ENCODE data around the gene DTX3. TPM values are rescaled to one million over a fixed set of nuclear protein-coding genes. Genes with fewer than 3 reads are reported as not detected.

The DTX3 gene
- total RNA-seq, 3 donors from 2014 or later: 15.9 to 18.6 (median 17.0) TPM

GRCh38 chr12:57606821-57607220 is 2.2 kb downstream of the DTX3 start:
- Mint-ChIP-seq H3K36me3 (ENCODE audit: insufficient read depth) (peaks cover 7% of the 10 kb centered on the region), H3K4me1 (ENCODE audit: low read depth) (peaks cover 29% of the 10 kb centered on the region), H3K9me3 (no peaks in the 10 kb centered on the region), H3K4me3 (no peak overlapping the region), H3K27me3 (ENCODE audit: low read depth) (peaks cover 2% of the 10 kb centered on the region)
- DNase-seq (no peak), ATAC-seq (no peak)

- DNase-seq: no peak
- peaks cover 7% of the 10 kb centered on the region for H3K27me3 Mint-ChIP-seq (ENCODE audit: low read depth)
- peaks cover 27% of the 10 kb centered on the region for H3K4me1 Mint-ChIP-seq (ENCODE audit: low read depth)
- H3K9me3 Mint-ChIP-seq: no peaks in the 10 kb centered on the region
- ATAC-seq: no peak
- peaks cover under 1% of the 10 kb centered on the region for H3K36me3 Mint-ChIP-seq (ENCODE audit: insufficient read depth)
- H3K4me3 Mint-ChIP-seq: no peak overlapping the region
These were observed 3.5 kb downstream of the DTX3 start for GRCh38 chr12:57607958-57608663.

GRCh38 chr12:57609101-57609780 is 4.6 kb downstream of the DTX3 start:
- DNase-seq (no peak), ATAC-seq (no peak)
- H3K4me3 Mint-ChIP-seq: no peak overlapping the region
- no peaks in the 10 kb centered on the region for H3K36me3 Mint-ChIP-seq (ENCODE audit: insufficient read depth)
- no peaks in the 10 kb centered on the region for H3K9me3 Mint-ChIP-seq
- peaks cover 12% of the 10 kb centered on the region for H3K27me3 Mint-ChIP-seq (ENCODE audit: low read depth)
- H3K4me1 Mint-ChIP-seq (ENCODE audit: low read depth): peaks cover 19% of the 10 kb centered on the region

GRCh38 chr12:57609781-57610553 is 5.3 kb downstream of the DTX3 start:
- Mint-ChIP-seq H3K4me3 (peak overlapping the region; percentile 68), H3K27me3 (ENCODE audit: low read depth) (peaks cover 13% of the 10 kb centered on the region), H3K4me1 (ENCODE audit: low read depth) (peaks cover 17% of the 10 kb centered on the region), H3K36me3 (ENCODE audit: insufficient read depth) (no peaks in the 10 kb centered on the region), H3K9me3 (no peaks in the 10 kb centered on the region)
- no peak for ATAC-seq
- DNase-seq: no peak

- Mint-ChIP-seq H3K27me3 (ENCODE audit: low read depth) (peaks cover 13% of the 10 kb centered on the region), H3K4me1 (ENCODE audit: low read depth) (peaks cover 12% of the 10 kb centered on the region), H3K36me3 (ENCODE audit: insufficient read depth) (no peaks in the 10 kb centered on the region), H3K4me3 (peak overlapping the region; percentile 68), H3K9me3 (no peaks in the 10 kb centered on the region)
- no peak for DNase-seq
- ATAC-seq: peak in 1 of 2 donors; percentile 28
These were observed 6.0 kb downstream of the DTX3 start for GRCh38 chr12:57610554-57611107.

GRCh38 chr12:57611108-57611826 is 6.6 kb downstream of the DTX3 start, which contains the start of gene ARHGEF25:
Gene ARHGEF25, plus strand, starts transcription at chr12:57611435. Its CDS starts 460 bp downstream, at chr12:57611895.
- no peaks in the 10 kb centered on the region for H3K36me3 Mint-ChIP-seq (ENCODE audit: insufficient read depth)

GRCh38 chr12:57611827-57612710 is 7.4 kb downstream of the DTX3 start:
- peak overlapping the region; percentile 69 for H3K4me3 Mint-ChIP-seq
- peaks cover 9% of the 10 kb centered on the region for H3K4me1 Mint-ChIP-seq (ENCODE audit: low read depth)
- ATAC-seq (no peak), DNase-seq (no peak)
- H3K27me3 Mint-ChIP-seq (ENCODE audit: low read depth): peaks cover 21% of the 10 kb centered on the region
- no peaks in the 10 kb centered on the region for H3K9me3 Mint-ChIP-seq
- no peaks in the 10 kb centered on the region for H3K36me3 Mint-ChIP-seq (ENCODE audit: insufficient read depth)

More at GRCh38 chr12:57611108-57611826, 6.6 kb downstream of the DTX3 start, which contains the start of gene ARHGEF25:
- Mint-ChIP-seq H3K27me3 (ENCODE audit: low read depth) (peaks cover 17% of the 10 kb centered on the region), H3K4me3 (peak within 1 kb of the TSS; percentile 69), H3K9me3 (no peaks in the 10 kb centered on the region), H3K4me1 (ENCODE audit: low read depth) (peaks cover 9% of the 10 kb centered on the region)
- peak; percentile 81 to 87 for ATAC-seq
- peak; percentile 49 for DNase-seq

- H3K36me3 Mint-ChIP-seq (ENCODE audit: insufficient read depth): no peaks in the 10 kb centered on the region
- no peaks in the 10 kb centered on the region for H3K9me3 Mint-ChIP-seq
- H3K4me1 Mint-ChIP-seq (ENCODE audit: low read depth): peaks cover 9% of the 10 kb centered on the region
- no peak for DNase-seq
- H3K4me3 Mint-ChIP-seq: peak overlapping the region; percentile 69
- H3K27me3 Mint-ChIP-seq (ENCODE audit: low read depth): peaks cover 29% of the 10 kb centered on the region
- no peak for ATAC-seq
These were observed 8.2 kb downstream of the DTX3 start for GRCh38 chr12:57612711-57613426.

GRCh38 chr12:57613427-57614109 is 8.9 kb downstream of the DTX3 start:
- H3K27me3 Mint-ChIP-seq (ENCODE audit: low read depth): peaks cover 36% of the 10 kb centered on the region
- no peaks in the 10 kb centered on the region for H3K9me3 Mint-ChIP-seq
- H3K4me3 Mint-ChIP-seq: no peak overlapping the region
- DNase-seq (no peak), ATAC-seq (no peak)
- peaks cover 9% of the 10 kb centered on the region for H3K4me1 Mint-ChIP-seq (ENCODE audit: low read depth)
- H3K36me3 Mint-ChIP-seq (ENCODE audit: insufficient read depth): no peaks in the 10 kb centered on the region

- Mint-ChIP-seq H3K4me3 (no peak overlapping the region), H3K27me3 (ENCODE audit: low read depth) (peaks cover 43% of the 10 kb centered on the region), H3K36me3 (ENCODE audit: insufficient read depth) (no peaks in the 10 kb centered on the region), H3K9me3 (no peaks in the 10 kb centered on the region), H3K4me1 (ENCODE audit: low read depth) (peaks cover 13% of the 10 kb centered on the region)
- DNase-seq (no peak), ATAC-seq (no peak)
These were observed 9.7 kb downstream of the DTX3 start for GRCh38 chr12:57614178-57614947.

- Mint-ChIP-seq H3K27me3 (ENCODE audit: low read depth) (peaks cover 48% of the 10 kb centered on the region), H3K4me1 (ENCODE audit: low read depth) (peaks cover 14% of the 10 kb centered on the region)
These were observed 10.4 kb downstream of the DTX3 start for GRCh38 chr12:57614948-57615500.

More at GRCh38 chr12:57614948-57615500, 10.4 kb downstream of the DTX3 start:
- ATAC-seq (no peak), DNase-seq (no peak)
- H3K4me3 Mint-ChIP-seq: no peak overlapping the region
- H3K36me3 Mint-ChIP-seq (ENCODE audit: insufficient read depth): no peaks in the 10 kb centered on the region
- H3K9me3 Mint-ChIP-seq: no peaks in the 10 kb centered on the region
